ENCODE measurements around the gene WSCD2.

WSCD2 gene

DNA sequence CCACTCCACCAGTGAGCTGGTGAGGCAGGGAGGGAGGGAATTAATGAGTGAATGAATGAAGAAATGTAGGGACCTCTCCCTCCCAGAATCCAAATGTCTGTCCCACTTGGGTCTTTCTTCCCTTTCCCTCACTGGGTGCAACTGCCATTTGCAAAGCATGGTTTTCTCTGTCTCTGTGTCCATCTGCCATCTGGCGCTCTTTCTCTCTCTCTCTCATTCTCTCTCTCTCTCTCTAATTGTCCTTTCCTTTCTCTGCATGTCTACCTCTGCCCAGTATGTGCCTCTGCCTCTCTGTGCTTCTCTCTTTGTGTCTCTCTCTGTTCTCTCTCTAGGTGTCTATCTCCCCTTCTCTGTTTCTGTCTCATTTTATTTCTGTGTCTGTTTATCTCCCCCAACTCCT, 107.3 kb downstream of the WSCD2 start:
- no peak overlapping the region for H3K27ac ChIP-seq (ENCODE audit: low read length)
- no peak overlapping the region for H3K4me3 ChIP-seq (ENCODE audit: low read depth in 1 of 2, low read length in 2 of 2)
- H3K4me1 ChIP-seq (ENCODE audit: insufficient read depth, low read length) = no peaks in the 10 kb centered on the region
- H3K36me3 ChIP-seq (ENCODE audit: insufficient read depth, low read length) = no peaks in the 10 kb centered on the region
- H2AFZ ChIP-seq (ENCODE audit: low read depth, low read length) = no peak overlapping the region
- H3K79me2 ChIP-seq (ENCODE audit: insufficient read depth, low read length) = no peaks in the 10 kb centered on the region
- H3K9ac ChIP-seq (ENCODE audit: low read depth, low read length) = no peak overlapping the region
- H3K4me2 ChIP-seq (ENCODE audit: insufficient read depth, low read length) = no peak overlapping the region
- ATAC-seq (ENCODE audit: insufficient read depth, low read depth) = no peak
- no peaks in the 10 kb centered on the region for H3K9me3 ChIP-seq (ENCODE audit: insufficient read depth, low read length, severe bottlenecking)
- H3K27me3 ChIP-seq (ENCODE audit: insufficient read depth, low read length, poor library complexity) = no peaks in the 10 kb centered on the region
- DNase-seq = no peak
- H4K20me1 ChIP-seq (ENCODE audit: insufficient read depth, low read length) = no peaks in the 10 kb centered on the region
- TF ChIP-seq EZH2 (IDR thresholded peaks at IDR 0.05; ENCODE audit: borderline replicate concordance, low read depth, low read length, severe bottlenecking) = no peak

DNA sequence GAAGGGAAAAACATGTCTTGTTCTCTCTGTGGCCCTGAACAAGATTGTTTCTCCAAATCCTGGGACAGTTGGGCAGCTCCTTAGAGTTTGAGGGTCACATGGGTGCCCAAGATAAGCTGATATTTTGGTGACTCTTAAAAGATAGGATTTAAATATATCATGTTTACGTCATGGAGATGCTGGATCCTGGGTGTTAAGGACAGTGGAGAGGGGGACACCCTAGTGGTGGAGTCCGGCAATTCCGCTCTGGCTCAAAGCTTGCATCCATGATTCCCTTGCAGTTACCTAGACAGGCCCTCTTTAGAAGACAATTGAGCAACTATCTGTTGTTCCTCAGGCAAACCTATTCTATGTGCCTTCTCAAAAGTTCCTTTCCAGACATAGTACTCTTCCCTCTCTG, 108.2 kb downstream of the WSCD2 start:
- Histone ChIP-seq H4K20me1 (ENCODE audit: insufficient read depth, low read length) (no peaks in the 10 kb centered on the region), H3K79me2 (ENCODE audit: insufficient read depth, low read length) (no peaks in the 10 kb centered on the region), H3K36me3 (ENCODE audit: insufficient read depth, low read length) (no peaks in the 10 kb centered on the region), H2AFZ (ENCODE audit: low read depth, low read length) (no peak overlapping the region), H3K4me2 (ENCODE audit: insufficient read depth, low read length) (no peak overlapping the region), H3K4me3 (ENCODE audit: low read depth in 1 of 2, low read length in 2 of 2) (no peak overlapping the region), H3K27me3 (ENCODE audit: insufficient read depth, low read length, poor library complexity) (no peaks in the 10 kb centered on the region), H3K9me3 (ENCODE audit: insufficient read depth, low read length, severe bottlenecking) (no peaks in the 10 kb centered on the region), H3K4me1 (ENCODE audit: insufficient read depth, low read length) (no peaks in the 10 kb centered on the region), H3K27ac (ENCODE audit: low read length) (no peak overlapping the region), H3K9ac (ENCODE audit: low read depth, low read length) (no peak overlapping the region)
- TF ChIP-seq EZH2 (IDR thresholded peaks at IDR 0.05; ENCODE audit: borderline replicate concordance, low read depth, low read length, severe bottlenecking) = no peak
- TF ChIP-seq, protein P1, sequence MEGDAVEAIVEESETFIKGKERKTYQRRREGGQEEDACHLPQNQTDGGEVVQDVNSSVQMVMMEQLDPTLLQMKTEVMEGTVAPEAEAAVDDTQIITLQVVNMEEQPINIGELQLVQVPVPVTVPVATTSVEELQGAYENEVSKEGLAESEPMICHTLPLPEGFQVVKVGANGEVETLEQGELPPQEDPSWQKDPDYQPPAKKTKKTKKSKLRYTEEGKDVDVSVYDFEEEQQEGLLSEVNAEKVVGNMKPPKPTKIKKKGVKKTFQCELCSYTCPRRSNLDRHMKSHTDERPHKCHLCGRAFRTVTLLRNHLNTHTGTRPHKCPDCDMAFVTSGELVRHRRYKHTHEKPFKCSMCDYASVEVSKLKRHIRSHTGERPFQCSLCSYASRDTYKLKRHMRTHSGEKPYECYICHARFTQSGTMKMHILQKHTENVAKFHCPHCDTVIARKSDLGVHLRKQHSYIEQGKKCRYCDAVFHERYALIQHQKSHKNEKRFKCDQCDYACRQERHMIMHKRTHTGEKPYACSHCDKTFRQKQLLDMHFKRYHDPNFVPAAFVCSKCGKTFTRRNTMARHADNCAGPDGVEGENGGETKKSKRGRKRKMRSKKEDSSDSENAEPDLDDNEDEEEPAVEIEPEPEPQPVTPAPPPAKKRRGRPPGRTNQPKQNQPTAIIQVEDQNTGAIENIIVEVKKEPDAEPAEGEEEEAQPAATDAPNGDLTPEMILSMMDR (IDR thresholded peaks at IDR 0.05; ENCODE audit: borderline replicate concordance, extremely low read depth, low read length, poor library complexity, severe bottlenecking) = peak; percentile 51
- ATAC-seq (ENCODE audit: insufficient read depth, low read depth) (no peak), DNase-seq (no peak)

- no peak for TF ChIP-seq EZH2 (IDR thresholded peaks at IDR 0.05; ENCODE audit: borderline replicate concordance, low read depth, low read length, severe bottlenecking)
- TF ChIP-seq, protein P1 (IDR thresholded peaks at IDR 0.05; ENCODE audit: borderline replicate concordance, extremely low read depth, low read length, poor library complexity, severe bottlenecking) = no peak
- Histone ChIP-seq H3K9ac (ENCODE audit: low read depth, low read length) (no peak overlapping the region), H2AFZ (ENCODE audit: low read depth, low read length) (no peak overlapping the region), H3K4me3 (ENCODE audit: low read depth in 1 of 2, low read length in 2 of 2) (no peak overlapping the region), H4K20me1 (ENCODE audit: insufficient read depth, low read length) (no peaks in the 10 kb centered on the region), H3K4me1 (ENCODE audit: insufficient read depth, low read length) (no peaks in the 10 kb centered on the region), H3K4me2 (ENCODE audit: insufficient read depth, low read length) (no peak overlapping the region), H3K9me3 (ENCODE audit: insufficient read depth, low read length, severe bottlenecking) (no peaks in the 10 kb centered on the region), H3K27me3 (ENCODE audit: insufficient read depth, low read length, poor library complexity) (no peaks in the 10 kb centered on the region), H3K79me2 (ENCODE audit: insufficient read depth, low read length) (no peaks in the 10 kb centered on the region), H3K36me3 (ENCODE audit: insufficient read depth, low read length) (no peaks in the 10 kb centered on the region), H3K27ac (ENCODE audit: low read length) (no peak overlapping the region)
- ATAC-seq (ENCODE audit: insufficient read depth, low read depth) (no peak), DNase-seq (no peak)
Measured at GRCh38 chr12:108238474-108238873, 109.4 kb downstream of the WSCD2 start.

GRCh38 chr12:108239378-108239777, 110.3 kb downstream of the WSCD2 start:
- H2AFZ ChIP-seq (ENCODE audit: low read depth, low read length) = no peak overlapping the region
- H3K27ac ChIP-seq (ENCODE audit: low read length) = no peak overlapping the region
- TF ChIP-seq, protein P1 (IDR thresholded peaks at IDR 0.05; ENCODE audit: borderline replicate concordance, extremely low read depth, low read length, poor library complexity, severe bottlenecking) = no peak
- no peak for TF ChIP-seq EZH2 (IDR thresholded peaks at IDR 0.05; ENCODE audit: borderline replicate concordance, low read depth, low read length, severe bottlenecking)
- H3K4me2 ChIP-seq (ENCODE audit: insufficient read depth, low read length) = no peak overlapping the region
- no peak for DNase-seq
- peaks cover 2% of the 10 kb centered on the region for H3K27me3 ChIP-seq (ENCODE audit: insufficient read depth, low read length, poor library complexity)
- no peaks in the 10 kb centered on the region for H3K79me2 ChIP-seq (ENCODE audit: insufficient read depth, low read length)
- no peaks in the 10 kb centered on the region for H3K36me3 ChIP-seq (ENCODE audit: insufficient read depth, low read length)
- H3K9me3 ChIP-seq (ENCODE audit: insufficient read depth, low read length, severe bottlenecking) = no peaks in the 10 kb centered on the region
- no peak overlapping the region for H3K4me3 ChIP-seq (ENCODE audit: low read depth in 1 of 2, low read length in 2 of 2)
- no peak for ATAC-seq (ENCODE audit: insufficient read depth, low read depth)
- no peaks in the 10 kb centered on the region for H3K4me1 ChIP-seq (ENCODE audit: insufficient read depth, low read length)
- no peaks in the 10 kb centered on the region for H4K20me1 ChIP-seq (ENCODE audit: insufficient read depth, low read length)
- no peak overlapping the region for H3K9ac ChIP-seq (ENCODE audit: low read depth, low read length)
